Measurements from ENCODE around the gene PRKD3.

The PRKD3 gene

DNA sequence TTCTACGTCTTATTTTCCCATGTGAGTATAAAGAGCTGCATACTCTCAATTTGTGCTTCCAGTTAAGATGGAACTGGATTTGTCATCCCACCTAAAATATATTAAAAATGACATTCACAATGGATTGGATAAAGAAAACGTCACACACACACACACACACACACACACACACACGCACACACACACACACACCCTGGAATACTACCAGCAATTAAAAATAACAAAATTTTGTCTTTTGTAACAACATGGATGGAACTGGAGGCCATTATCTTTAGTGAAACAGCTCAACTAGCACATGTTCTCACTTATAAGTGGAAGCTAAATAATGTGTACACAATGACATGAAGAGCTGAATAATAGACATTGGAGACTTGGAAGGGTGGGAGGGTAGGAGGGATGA lies 16.0 kb upstream of the PRKD3 start:
- Histone ChIP-seq H3K9me2 (replicated peaks; ENCODE audit: insufficient read depth, low read length) (no peaks in the 10 kb centered on the region), H3K27me3 (ENCODE audit: low read length) (no peaks in the 10 kb centered on the region), H4K20me1 (ENCODE audit: low read depth, low read length) (no peaks in the 10 kb centered on the region), H3K9me3 (ENCODE audit: insufficient read depth, low read length) (no peaks in the 10 kb centered on the region), H3K4me3 (ENCODE audit: insufficient read depth, low read length, poor library complexity, severe bottlenecking) (no peak overlapping the region), H3K36me3 (ENCODE audit: low read length) (no peaks in the 10 kb centered on the region), H3F3A (ENCODE audit: insufficient read depth) (peaks cover 28% of the 10 kb centered on the region; the same call in 1 of the 2 replicates), H3K4me2 (ENCODE audit: low read depth, low read length, poor library complexity, severe bottlenecking) (no peak overlapping the region), H3K27ac (ENCODE audit: low read depth, low read length) (no peak overlapping the region), H3K79me2 (ENCODE audit: insufficient read depth, low read length) (no peaks in the 10 kb centered on the region), H2AFZ (ENCODE audit: low read depth, low read length, severe bottlenecking) (no peak overlapping the region), H3K9ac (ENCODE audit: low read length) (no peak overlapping the region)
- no peak for TF ChIP-seq EZH2phosphoT487 (conservative IDR thresholded peaks at IDR 0.05; ENCODE audit: low read length)
- TF ChIP-seq, protein P1, sequence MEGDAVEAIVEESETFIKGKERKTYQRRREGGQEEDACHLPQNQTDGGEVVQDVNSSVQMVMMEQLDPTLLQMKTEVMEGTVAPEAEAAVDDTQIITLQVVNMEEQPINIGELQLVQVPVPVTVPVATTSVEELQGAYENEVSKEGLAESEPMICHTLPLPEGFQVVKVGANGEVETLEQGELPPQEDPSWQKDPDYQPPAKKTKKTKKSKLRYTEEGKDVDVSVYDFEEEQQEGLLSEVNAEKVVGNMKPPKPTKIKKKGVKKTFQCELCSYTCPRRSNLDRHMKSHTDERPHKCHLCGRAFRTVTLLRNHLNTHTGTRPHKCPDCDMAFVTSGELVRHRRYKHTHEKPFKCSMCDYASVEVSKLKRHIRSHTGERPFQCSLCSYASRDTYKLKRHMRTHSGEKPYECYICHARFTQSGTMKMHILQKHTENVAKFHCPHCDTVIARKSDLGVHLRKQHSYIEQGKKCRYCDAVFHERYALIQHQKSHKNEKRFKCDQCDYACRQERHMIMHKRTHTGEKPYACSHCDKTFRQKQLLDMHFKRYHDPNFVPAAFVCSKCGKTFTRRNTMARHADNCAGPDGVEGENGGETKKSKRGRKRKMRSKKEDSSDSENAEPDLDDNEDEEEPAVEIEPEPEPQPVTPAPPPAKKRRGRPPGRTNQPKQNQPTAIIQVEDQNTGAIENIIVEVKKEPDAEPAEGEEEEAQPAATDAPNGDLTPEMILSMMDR (IDR thresholded peaks at IDR 0.05; ENCODE audit: insufficient read depth, low read length, poor library complexity, severe bottlenecking) = no peak

DNA sequence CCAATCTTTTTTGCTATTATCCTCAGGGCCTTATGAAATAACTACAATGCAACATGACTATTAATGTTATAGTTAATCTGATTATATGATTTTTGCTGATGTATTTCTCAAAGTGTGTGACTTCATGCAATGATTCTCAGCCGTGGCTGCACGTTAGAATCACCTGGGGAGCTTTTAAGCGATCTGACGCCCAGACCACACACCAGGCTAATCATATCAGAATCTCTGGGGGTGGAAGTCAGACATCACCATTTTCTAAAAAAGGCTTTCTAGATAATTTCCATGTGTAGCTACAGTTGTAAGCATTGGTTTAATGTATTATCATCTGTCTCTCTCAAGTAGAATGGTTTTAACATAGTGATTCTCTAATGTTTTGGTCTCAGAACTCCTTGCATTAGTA lies 14.3 kb upstream of the PRKD3 start:
- TF ChIP-seq, protein P1 (IDR thresholded peaks at IDR 0.05; ENCODE audit: insufficient read depth, low read length, poor library complexity, severe bottlenecking) = no peak
- no peak for TF ChIP-seq EZH2phosphoT487 (conservative IDR thresholded peaks at IDR 0.05; ENCODE audit: low read length)
- Histone ChIP-seq H2AFZ (ENCODE audit: low read depth, low read length, severe bottlenecking) (no peak overlapping the region), H3K9ac (ENCODE audit: low read length) (no peak overlapping the region), H3K27me3 (ENCODE audit: low read length) (no peaks in the 10 kb centered on the region), H3K9me2 (replicated peaks; ENCODE audit: insufficient read depth, low read length) (no peaks in the 10 kb centered on the region), H3F3A (ENCODE audit: insufficient read depth) (peaks cover 26% of the 10 kb centered on the region; the same call in 1 of the 2 replicates), H3K4me3 (ENCODE audit: insufficient read depth, low read length, poor library complexity, severe bottlenecking) (no peak overlapping the region), H3K27ac (ENCODE audit: low read depth, low read length) (no peak overlapping the region), H3K36me3 (ENCODE audit: low read length) (no peaks in the 10 kb centered on the region), H3K9me3 (ENCODE audit: insufficient read depth, low read length) (no peaks in the 10 kb centered on the region), H3K79me2 (ENCODE audit: insufficient read depth, low read length) (no peaks in the 10 kb centered on the region), H4K20me1 (ENCODE audit: low read depth, low read length) (no peaks in the 10 kb centered on the region), H3K4me2 (ENCODE audit: low read depth, low read length, poor library complexity, severe bottlenecking) (peak overlapping the region; percentile 66)

DNA sequence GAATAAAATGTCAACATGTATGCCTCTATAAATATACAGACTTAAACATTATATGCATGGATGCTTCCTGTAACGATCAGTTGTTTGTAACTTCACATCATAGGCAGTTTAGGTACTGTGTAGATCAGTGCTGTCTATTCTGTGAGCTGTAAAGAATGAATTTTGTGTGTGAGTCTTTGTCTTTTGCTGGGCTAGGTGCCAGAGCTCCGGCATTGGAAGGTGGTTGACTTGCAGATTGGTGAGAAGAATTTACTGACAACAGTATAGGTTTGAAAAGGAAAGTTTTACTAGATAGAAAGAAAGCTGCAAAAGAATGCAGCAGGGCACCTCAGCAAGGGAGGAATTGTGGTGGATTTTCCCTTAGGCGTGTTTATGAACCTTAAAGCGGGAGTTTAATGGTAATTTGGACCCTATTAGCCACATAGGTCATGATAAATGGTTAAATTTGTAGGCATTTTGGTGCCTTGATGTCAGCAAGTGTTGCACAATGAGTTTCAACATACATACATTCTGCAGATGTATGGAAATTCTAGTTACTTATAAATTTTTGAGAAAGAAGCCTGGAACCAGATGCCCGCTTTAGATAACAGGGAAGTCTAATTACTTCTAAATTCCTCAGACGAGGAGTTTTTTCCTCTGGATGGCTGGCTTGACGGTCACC lies 13.1 kb upstream of the PRKD3 start:
- H3K27ac ChIP-seq (ENCODE audit: low read depth, low read length) = peak overlapping the region; percentile 81
- H4K20me1 ChIP-seq (ENCODE audit: low read depth, low read length) = no peaks in the 10 kb centered on the region
- H3K4me3 ChIP-seq (ENCODE audit: insufficient read depth, low read length, poor library complexity, severe bottlenecking) = no peak overlapping the region
- H3K79me2 ChIP-seq (ENCODE audit: insufficient read depth, low read length) = no peaks in the 10 kb centered on the region
- peak overlapping the region; percentile 66 for H3K4me2 ChIP-seq (ENCODE audit: low read depth, low read length, poor library complexity, severe bottlenecking)
- no peaks in the 10 kb centered on the region for H3K27me3 ChIP-seq (ENCODE audit: low read length)
- no peak overlapping the region for H2AFZ ChIP-seq (ENCODE audit: low read depth, low read length, severe bottlenecking)
- H3K36me3 ChIP-seq (ENCODE audit: low read length) = no peaks in the 10 kb centered on the region
- no peaks in the 10 kb centered on the region for H3K9me2 ChIP-seq (replicated peaks; ENCODE audit: insufficient read depth, low read length)
- TF ChIP-seq EZH2phosphoT487 (conservative IDR thresholded peaks at IDR 0.05; ENCODE audit: low read length) = no peak
- TF ChIP-seq, protein P1 (IDR thresholded peaks at IDR 0.05; ENCODE audit: insufficient read depth, low read length, poor library complexity, severe bottlenecking) = no peak
- H3K9ac ChIP-seq (ENCODE audit: low read length) = peak overlapping the region; percentile 27
- peaks cover 21% of the 10 kb centered on the region; the same call in 1 of the 2 replicates for H3F3A ChIP-seq (ENCODE audit: insufficient read depth)
- no peaks in the 10 kb centered on the region for H3K9me3 ChIP-seq (ENCODE audit: insufficient read depth, low read length)

Data from SU-DHL-6 (cell line).